Body of pancreas (tissue), 4 donors: ENCODE results near the gene HOXC5. TPM values are rescaled to one million over a fixed set of nuclear protein-coding genes. Genes with fewer than 3 reads are reported as not detected.

Source experiments
- ATAC-seq: fragments of 150-250 bp; one replicate; pipeline ENCODE4 v1.9.1; 2016
- DNase-seq, 4 donors: peaks; one replicate each; pipeline ENCODE4 v3.0.0-alpha.2; 2019
- H3K27ac ChIP-seq, 4 donors: fragments of 200-600 bp; sonication (generic); 1 replicate in 3 of 4; 2 replicates in 1 of 4; pipeline versions ENCODE4 v1.5.1 to v1.6.1; 2016 to 2019; ENCODE audit warnings: mild to moderate bottlenecking in 1 of 4, mixed read lengths in 1 of 4, moderate library complexity in 1 of 4
- H3K27me3 ChIP-seq, 2 donors: fragments of 200-600 bp; sonication (generic); one replicate each; pipeline ENCODE4 v1.6.0; 2016; ENCODE audit warnings: mild to moderate bottlenecking in 1 of 2
- H3K36me3 ChIP-seq, 2 donors: fragments of 200-600 bp; sonication (generic); replicated peaks in 1 of 2; 2 replicates each; pipeline ENCODE4 v1.5.1; 2016; ENCODE audit warnings: low read depth in 2 of 2; ENCODE audit not compliant: insufficient read depth in 1 of 2
- H3K4me1 ChIP-seq: fragments of 200-600 bp; sonication (generic); one replicate; pipeline ENCODE4 v1.6.0; 2016
- H3K4me3 ChIP-seq, 2 donors: fragments of 200-600 bp; sonication (generic); 1 replicate in 1 of 2; 2 replicates in 1 of 2; pipeline ENCODE4 v1.5.1; 2016 to 2019
- H3K9me3 ChIP-seq, 3 donors: fragments of 200-600 bp; sonication (generic); 1 replicate in 2 of 3; 2 replicates in 1 of 3; pipeline ENCODE4 v1.5.1; 2016
- CTCF ChIP-seq, 7 experiments: fragments of 450-650 bp in 4 of 7; fragments of 200-600 bp in 3 of 7; sonication (generic) in 3 of 7; IDR thresholded peaks; one replicate each; pipeline ENCODE4 v1.5.1; 2016 to 2019; ENCODE audit warnings: antibody characterized with exemption in 7 of 7
- POLR2A ChIP-seq, 3 donors: fragments of 450-650 bp; IDR thresholded peaks; one replicate each; pipeline ENCODE4 v1.6.1; 2016; ENCODE audit warnings: antibody characterized with exemption in 3 of 3, mild to moderate bottlenecking in 2 of 3
- WGBS, 2 donors: methylation state at CpG; one replicate each; pipeline ENCODE4 v1.1.5; 2017; 5-methylcytosine and 5-hydroxymethylcytosine counted together
- intact Hi-C: fragments of 100-400 bp; cut with DNase I; formaldehyde crosslinking; loops from one replicate; pipeline ENCODE4 v1.15.1; 2023
- total RNA-seq, 2 donors: library from RNA; depleted of rRNA; stranded (reverse); fragments of >200 nt; gene quantifications; one replicate each; pipeline ENCODE4 v1.1.0, GENCODE V29; 2016

Gene HOXC5
- total RNA-seq, 2 donors from 2014 or later, result not detected

GRCh38 chr12:54035568-54036264 lies 2.9 kb downstream of the HOXC5 start:
- 71 to 76% methylated on average over 6 of the region's 6 CpGs for WGBS, 2 donors
- DNase-seq, result no peak

DNA sequence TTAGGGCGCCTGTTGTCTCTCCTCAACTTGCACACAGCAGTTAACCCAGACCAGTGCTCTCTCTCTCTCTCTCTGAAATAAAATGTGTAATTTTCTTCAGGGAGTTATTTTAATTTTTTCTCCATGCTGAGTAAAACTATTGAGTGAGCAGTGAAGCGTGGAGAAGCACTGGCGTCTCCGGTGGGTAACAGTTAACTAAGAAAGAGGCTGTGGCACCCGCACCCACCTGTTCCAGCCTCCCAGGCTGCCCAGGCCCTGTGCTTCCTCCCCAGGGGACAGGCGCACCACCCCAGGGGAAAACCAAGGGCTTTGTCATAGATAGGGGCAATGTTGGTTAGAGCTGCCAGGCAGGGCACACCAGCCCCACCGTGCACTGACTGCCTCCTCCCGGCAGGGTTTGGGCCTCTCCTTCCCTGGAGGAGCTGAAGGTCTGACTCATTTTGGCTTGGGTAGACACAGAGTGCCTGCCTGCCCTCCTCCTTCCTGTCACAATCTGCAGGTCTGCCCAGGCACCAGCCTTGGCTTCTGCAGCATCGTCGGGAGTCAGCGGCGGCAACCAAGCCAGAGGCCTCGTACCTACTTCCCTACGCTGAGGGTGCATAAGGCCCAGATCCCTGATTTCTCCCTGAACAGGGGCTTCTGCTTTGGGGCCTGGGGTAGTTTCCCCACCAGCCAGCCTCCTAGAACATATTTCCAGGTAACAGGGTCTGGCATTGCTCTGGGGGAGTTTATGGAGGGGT lies 3.9 kb downstream of the HOXC5 start:
- TF ChIP-seq CTCF (IDR thresholded peaks at IDR 0.05) (no peak), POLR2A (IDR thresholded peaks at IDR 0.05) (no peak)
- peaks cover 4 to 31% of the 10 kb centered on the region in 2 donors for H3K27me3 ChIP-seq
- ATAC-seq (no peak), DNase-seq (no peak)
- 68 to 75% methylated on average over 11 to 14 of the region's 14 CpGs for WGBS, 2 donors
- H3K9me3 ChIP-seq, result no peaks in the 10 kb centered on the region
- H3K36me3 ChIP-seq, result no peaks in the 10 kb centered on the region
- peaks cover 17% of the 10 kb centered on the region for H3K4me1 ChIP-seq
- no peak overlapping the region for H3K4me3 ChIP-seq
- no peak overlapping the region for H3K27ac ChIP-seq
- intact Hi-C loops, result no loop called here

More at GRCh38 chr12:54035568-54036264, 2.9 kb downstream of the HOXC5 start:
- peaks cover 4 to 40% of the 10 kb centered on the region in 2 donors for H3K27me3 ChIP-seq
- H3K4me1 ChIP-seq, result peaks cover 22% of the 10 kb centered on the region
- ATAC-seq, result no peak
- H3K36me3 ChIP-seq, result no peaks in the 10 kb centered on the region
- H3K9me3 ChIP-seq, result no peaks in the 10 kb centered on the region
- TF ChIP-seq POLR2A (IDR thresholded peaks at IDR 0.05) (no peak), CTCF (IDR thresholded peaks at IDR 0.05) (no peak)
- intact Hi-C loops, result no loop called here
- H3K4me3 ChIP-seq, result no peak overlapping the region
- H3K27ac ChIP-seq, result no peak overlapping the region

- DNase-seq (no peak), ATAC-seq (no peak)
- Histone ChIP-seq H3K9me3 (no peaks in the 10 kb centered on the region), H3K4me1 (peaks cover 16% of the 10 kb centered on the region), H3K27me3 (peaks cover 4 to 29% of the 10 kb centered on the region in 2 donors), H3K4me3 (no peak overlapping the region), H3K27ac (no peak overlapping the region), H3K36me3 (no peaks in the 10 kb centered on the region)
- intact Hi-C loops, result no loop called here
- WGBS, 2 donors, result 58 to 60% methylated on average over 14 of the region's 14 CpGs
- no peak for TF ChIP-seq POLR2A (IDR thresholded peaks at IDR 0.05)
- TF ChIP-seq CTCF (IDR thresholded peaks at IDR 0.05), result no peak
These were observed 4.8 kb downstream of the HOXC5 start for GRCh38 chr12:54037360-54038283.

DNA sequence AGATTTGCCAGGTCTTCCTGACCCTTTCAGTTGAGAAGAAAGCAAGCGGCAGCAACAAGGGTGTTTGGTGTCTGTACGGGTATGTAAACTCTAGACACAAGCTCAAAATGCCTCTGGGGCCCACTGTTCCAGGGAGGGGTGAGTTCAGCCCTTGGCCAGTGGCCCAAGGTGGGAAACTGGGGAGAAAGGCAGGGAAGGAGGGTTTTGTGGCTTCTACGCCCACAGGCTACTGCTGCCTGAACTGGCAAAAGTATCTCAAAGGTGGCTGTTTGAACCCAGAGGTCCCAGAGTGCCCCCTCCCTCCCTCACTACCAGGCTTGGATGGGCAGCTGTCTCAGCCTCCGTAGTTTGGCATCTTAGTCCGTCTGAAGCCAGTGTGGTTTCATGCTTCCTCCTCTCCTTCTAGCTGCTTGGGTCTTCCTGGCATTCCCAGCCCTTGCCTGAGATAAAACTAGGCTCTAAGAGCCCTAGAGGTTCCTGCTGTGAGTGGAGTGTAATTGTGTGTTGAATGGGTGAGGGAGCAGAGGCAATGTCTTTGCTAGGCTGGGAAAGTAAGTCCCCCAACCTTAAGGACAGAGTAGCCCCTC lies 5.5 kb downstream of the HOXC5 start:
- Histone ChIP-seq H3K4me3 (no peak overlapping the region), H3K27me3 (peaks cover 0 to 22% of the 10 kb centered on the region in 2 donors), H3K36me3 (no peaks in the 10 kb centered on the region), H3K9me3 (no peaks in the 10 kb centered on the region), H3K27ac (no peak overlapping the region), H3K4me1 (peaks cover 8% of the 10 kb centered on the region)
- intact Hi-C loops, result no loop called here
- ATAC-seq (no peak), DNase-seq (no peak)
- TF ChIP-seq POLR2A (IDR thresholded peaks at IDR 0.05) (no peak), CTCF (IDR thresholded peaks at IDR 0.05) (no peak)
- 61 to 67% methylated on average over 5 of the region's 5 CpGs for WGBS, 2 donors
